OCI-LY7 (cell line): ENCODE data around the gene CARHSP1. TPM values are rescaled to one million over a fixed set of nuclear protein-coding genes. Genes with fewer than 3 reads are reported as not detected.
"Not testable (repeated sequence)": the region's sequence is repeated elsewhere in the genome, so short reads cannot be mapped to it uniquely, and the experiment has no call there.

ENCODE experiments used
- BruUV-seq: library from RNA; stranded (reverse); fragments of 400-500 nt; replicated peaks from 2 replicates; lab custom pipeline; 2021; lab: Mats Ljungman, UMichigan
- CTCF ChIA-PET: fragments of 300-600 bp; sonication (Branson Sonifier 250); formaldehyde crosslinking; loops from one replicate; lab custom pipeline; 2022; ENCODE audit warnings: antibody characterized with exemption; ENCODE audit not compliant: unreplicated experiment; lab: Charles Lee
- POLR2A ChIA-PET: fragments of 300-600 bp; sonication (Branson Sonifier 250); formaldehyde crosslinking; loops from one replicate; lab custom pipeline; 2022; ENCODE audit warnings: antibody characterized with exemption; lab: Charles Lee
- DNase-seq: peaks from one replicate; pipeline ENCODE4 v3.0.0-alpha.2; 2015; ENCODE audit warnings: low spot score
- H2AFZ ChIP-seq: fragments of 200-600 bp; sonication (generic), shearing (Covaris generic); 2 replicates; pipeline ENCODE4 v1.6.1; 2014; ENCODE audit warnings: mild to moderate bottlenecking, antibody characterized with exemption, low read length, moderate library complexity
- H3K27ac ChIP-seq: fragments of 200-600 bp; sonication (generic); 2 replicates; pipeline ENCODE4 v1.5.1; 2014; ENCODE audit warnings: mixed run types, low read depth, mild to moderate bottlenecking, moderate library complexity, low read length, inconsistent platforms; ENCODE audit not compliant: poor library complexity, severe bottlenecking
- H3K36me3 ChIP-seq: fragments of 200-600 bp; sonication (generic); 2 replicates; pipeline ENCODE4 v1.6.1; 2014; ENCODE audit warnings: mild to moderate bottlenecking, antibody characterized with exemption, low read length, moderate library complexity, mixed read lengths; ENCODE audit not compliant: insufficient read depth
- H3K4me1 ChIP-seq: fragments of 200-600 bp; sonication (generic); 2 replicates; pipeline ENCODE4 v1.5.1; 2014; ENCODE audit warnings: mild to moderate bottlenecking, low read length; ENCODE audit not compliant: insufficient read depth, poor library complexity, severe bottlenecking
- H3K4me2 ChIP-seq: fragments of 200-600 bp; sonication (generic); 2 replicates; pipeline ENCODE4 v1.6.1; 2014; ENCODE audit warnings: mild to moderate bottlenecking, low read length
- H3K4me3 ChIP-seq: fragments of 200-600 bp; sonication (generic); 2 replicates; pipeline ENCODE4 v1.5.1; 2014; ENCODE audit warnings: mild to moderate bottlenecking, low read depth, low read length; ENCODE audit not compliant: poor library complexity, severe bottlenecking
- H3K79me2 ChIP-seq: fragments of 200-600 bp; sonication (generic); 2 replicates; pipeline ENCODE4 v1.6.1; 2016; ENCODE audit warnings: low read depth, mild to moderate bottlenecking, low read length, moderate library complexity, mixed read lengths; ENCODE audit not compliant: insufficient read depth
- H3K9me2 ChIP-seq: fragments of 200-600 bp; sonication (generic); 2 replicates; pipeline ENCODE4 v1.6.1; 2016; ENCODE audit warnings: mild to moderate bottlenecking, low read length, mixed read lengths; ENCODE audit not compliant: insufficient read depth
- H3K9me3 ChIP-seq: fragments of 200-600 bp; sonication (generic); 2 replicates; pipeline ENCODE4 v1.6.1; 2014; ENCODE audit warnings: mild to moderate bottlenecking, mixed run types, low read length, mixed read lengths
- H4K20me1 ChIP-seq: fragments of 200-600 bp; sonication (generic); 2 replicates; pipeline ENCODE4 v1.6.1; 2014; ENCODE audit warnings: mild to moderate bottlenecking, antibody characterized with exemption, low read length, moderate library complexity, mixed read lengths; ENCODE audit not compliant: insufficient read depth
- CTCF ChIP-seq: fragments of 200-600 bp; sonication (generic); conservative IDR thresholded peaks from 2 replicates; pipeline ENCODE4 v1.5.1; 2014; ENCODE audit warnings: mild to moderate bottlenecking, antibody characterized with exemption, low read length, moderate library complexity, mixed read lengths
- EZH2phosphoT487 ChIP-seq: fragments of 200-600 bp; sonication (generic); IDR thresholded peaks from 2 replicates; pipeline ENCODE4 v1.6.1; 2018; ENCODE audit warnings: low read depth, borderline replicate concordance, mild to moderate bottlenecking, mixed run types, antibody characterized with exemption, low read length, moderate library complexity, mixed read lengths
- intact Hi-C: fragments of 100-400 bp; cut with micrococcal nuclease; formaldehyde crosslinking; loops from one replicate; pipeline ENCODE4 v1.10.0; 2022; ENCODE audit not compliant: unreplicated experiment
- total RNA-seq, 2 experiments: library from RNA; depleted of rRNA in 1 of 2; stranded (reverse); fragments of >200 nt in 1 of 2; shearing (Covaris generic) in 1 of 2; gene quantifications; 2 replicates each; pipeline ENCODE4 v1.2.3, GENCODE V29; 2014 to 2022

CARHSP1 gene
- total RNA-seq, 2 experiments from 2014 or later: 156 to 241 TPM

GRCh38 chr16:8846401-8846932, 22.3 kb downstream of the CARHSP1 start:
- Histone ChIP-seq H3K4me2 (no peak overlapping the region), H3K27ac (no peak overlapping the region), H3K79me2 (no peaks in the 10 kb centered on the region; the same call in 1 of the 2 replicates), H2AFZ (no peak overlapping the region), H3K4me1 (no peaks in the 10 kb centered on the region), H3K36me3 (peaks cover 61% of the 10 kb centered on the region), H3K9me2 (no peaks in the 10 kb centered on the region), H3K4me3 (no peak overlapping the region), H4K20me1 (no peaks in the 10 kb centered on the region), H3K9me3 (no peaks in the 10 kb centered on the region)
- DNase-seq: no peak
- intact Hi-C loops: no loop called here
- ChIA-PET POLR2A (no interaction called here), CTCF (no interaction called here)
- no TSS peak for BruUV-seq
- TF ChIP-seq CTCF: no peak
- TF ChIP-seq EZH2phosphoT487: no peak

- Histone ChIP-seq H3K4me2 (no peak overlapping the region), H3K36me3 (peaks cover 54% of the 10 kb centered on the region), H3K79me2 (no peaks in the 10 kb centered on the region; the same call in 1 of the 2 replicates), H2AFZ (no peak overlapping the region), H3K9me2 (no peaks in the 10 kb centered on the region), H3K9me3 (no peaks in the 10 kb centered on the region), H4K20me1 (no peaks in the 10 kb centered on the region), H3K4me3 (no peak overlapping the region), H3K27ac (no peak overlapping the region), H3K4me1 (no peaks in the 10 kb centered on the region)
- no peak for DNase-seq
- no peak for TF ChIP-seq CTCF
- no peak for TF ChIP-seq EZH2phosphoT487
- BruUV-seq: no TSS peak
- ChIA-PET POLR2A (interaction anchor here (0.6 kb wide), 1 partner anchor 19 kb away, joined by 5 read pairs; no protein-coding TSS in a partner anchor), CTCF (no interaction called here)
- intact Hi-C loops: no loop called here
These were observed 23.0 kb downstream of the CARHSP1 start for GRCh38 chr16:8845699-8846298.

GRCh38 chr16:8843296-8843695, 25.5 kb downstream of the CARHSP1 start:
- H2AFZ ChIP-seq, BruUV-seq, H4K20me1 ChIP-seq: not testable (repeated sequence)

GRCh38 chr16:8842016-8842415, 26.8 kb downstream of the CARHSP1 start:
- DNase-seq, H3K27ac ChIP-seq, H3K79me2 ChIP-seq, CTCF ChIA-PET, intact Hi-C loops, H3K4me3 ChIP-seq, H3K9me3 ChIP-seq, H3K9me2 ChIP-seq, POLR2A ChIA-PET, H2AFZ ChIP-seq, H3K4me2 ChIP-seq, BruUV-seq, H4K20me1 ChIP-seq, H3K4me1 ChIP-seq: not testable (repeated sequence)
- H3K36me3 ChIP-seq: peaks cover 18% of the 10 kb centered on the region

More at GRCh38 chr16:8843296-8843695, 25.5 kb downstream of the CARHSP1 start:
- H3K4me3 ChIP-seq, H3K4me2 ChIP-seq, H3K9me3 ChIP-seq, POLR2A ChIA-PET, H3K27ac ChIP-seq, H3K9me2 ChIP-seq, DNase-seq, H3K79me2 ChIP-seq, intact Hi-C loops, CTCF ChIA-PET, H3K4me1 ChIP-seq: not testable (repeated sequence)
- peaks cover 29% of the 10 kb centered on the region for H3K36me3 ChIP-seq

- H4K20me1 ChIP-seq, H2AFZ ChIP-seq, CTCF ChIA-PET, DNase-seq, H3K9me2 ChIP-seq, intact Hi-C loops, H3K4me3 ChIP-seq, H3K4me1 ChIP-seq, BruUV-seq, H3K4me2 ChIP-seq, H3K27ac ChIP-seq, H3K36me3 ChIP-seq, H3K9me3 ChIP-seq, H3K79me2 ChIP-seq: not testable (repeated sequence)
- POLR2A ChIA-PET: interaction anchor here (0.6 kb wide), 1 partner anchor 251 kb away, joined by 3 read pairs; no protein-coding TSS in a partner anchor
These were observed 31.2 kb downstream of the CARHSP1 start for GRCh38 chr16:8837594-8837993.
